ENCODE data around the gene AGO1.
"Not testable (repeated sequence)": the region's sequence is repeated elsewhere in the genome, so short reads cannot be mapped to it uniquely, and the experiment has no call there.

The AGO1 gene

GRCh38 chr1:35971601-35972000 is 88.6 kb downstream of the AGO1 start:
- DNase-seq (ENCODE audit: low read depth in 2 of 3, low spot score in 2 of 3) = no peak

GRCh38 chr1:35972631-35973030 is 89.6 kb downstream of the AGO1 start:
- DNase-seq (ENCODE audit: low read depth in 2 of 3, low spot score in 2 of 3) = not testable (repeated sequence)

GRCh38 chr1:35980090-35980489 is 97.1 kb downstream of the AGO1 start:
- DNase-seq (ENCODE audit: low read depth in 2 of 3, low spot score in 2 of 3) = no peak

Measured in activated CD8-positive, alpha-beta memory T cell treated with anti-CD3 and anti-CD28 coated beads for 48 hours (primary cell).